Measurements from ENCODE around the gene KASH5. TPM values are rescaled to one million over a fixed set of nuclear protein-coding genes. Genes with fewer than 3 reads are reported as not detected.
A peak's percentile ranks its signal among the peaks of the same experiment; 100 is the strongest.

Gene KASH5
- total and polyA plus RNA-seq, 3 donors from 2014 or later, result 72.8 to 121 (median 102) TPM

DNA sequence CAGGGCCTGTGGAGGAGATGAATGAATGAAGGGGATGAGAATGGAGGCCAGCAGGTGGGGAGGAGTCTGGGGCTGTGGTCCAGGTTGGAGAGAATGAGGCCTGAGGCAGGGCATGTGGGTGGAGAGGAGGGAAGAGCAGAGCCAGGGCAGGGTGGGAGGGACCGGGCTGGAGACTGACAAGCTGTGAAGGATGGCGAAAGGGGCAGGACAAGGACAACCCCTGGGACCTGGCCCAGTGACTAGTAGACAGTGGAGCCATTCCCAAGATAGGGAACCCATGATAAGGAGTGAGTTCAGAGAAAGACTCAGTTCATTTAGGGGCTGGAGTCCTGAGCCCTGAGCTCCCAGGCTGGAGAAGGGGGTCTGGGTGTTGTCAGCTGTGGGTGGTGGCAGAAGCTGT is 32.2 kb downstream of the KASH5 start:
- WGBS, 2 donors, result 40 to 54% methylated on average over 2 of the region's 2 CpGs
- DNase-seq, result no peak
- intact Hi-C loops (cut with DNase I; ENCODE audit: low total_unique reads), result no loop called here

DNA sequence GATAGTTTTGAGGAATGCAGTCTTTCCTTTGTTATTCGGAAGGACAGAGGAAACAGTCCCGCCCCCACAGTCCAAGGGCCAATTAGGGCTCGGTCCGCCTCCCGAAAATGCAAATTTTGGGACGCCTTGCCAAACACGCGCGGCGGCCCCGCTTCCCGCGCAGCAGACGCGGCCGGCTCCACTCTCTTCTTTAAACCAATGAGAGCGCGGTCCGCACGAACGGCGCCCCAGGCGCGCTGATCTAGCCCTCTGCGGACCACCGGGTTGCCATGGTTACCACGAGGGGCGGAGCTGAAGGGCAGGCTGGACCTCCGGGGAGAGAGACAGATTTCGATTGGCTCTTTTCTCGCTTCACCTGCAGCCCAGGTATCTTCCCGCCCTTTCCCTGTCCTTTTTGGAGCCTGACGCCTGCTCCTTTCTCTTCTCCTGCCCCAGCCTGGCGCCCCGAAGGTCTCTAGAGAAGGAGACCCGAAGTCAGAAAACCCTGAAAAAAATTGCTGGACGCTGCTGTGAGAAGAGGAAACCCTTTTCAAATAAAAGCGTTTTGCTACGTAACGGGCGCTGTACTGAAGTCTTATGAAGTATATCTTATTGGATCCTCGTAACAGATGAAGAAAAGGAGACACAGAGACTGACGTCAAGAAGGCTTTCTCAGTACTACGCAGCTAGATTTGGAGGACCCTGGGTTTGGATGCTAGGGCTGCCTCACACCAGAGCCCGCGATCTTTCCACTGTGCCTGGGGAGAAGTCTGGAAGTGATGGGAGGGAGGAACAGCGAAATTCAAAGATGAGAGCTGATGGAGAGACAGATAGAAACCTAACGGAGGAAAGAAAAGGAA is 33.2 kb downstream of the KASH5 start:
- Histone ChIP-seq H3K4me1 (peaks cover 26% of the 10 kb centered on the region), H3K36me3 (ENCODE audit: low read depth, missing control alignments) (no peaks in the 10 kb centered on the region), H3K9me3 (no peaks in the 10 kb centered on the region), H3K27ac (no peak overlapping the region), H3K4me3 (peak overlapping the region in 1 of 2 donors; percentile 27), H3K27me3 (peaks cover 3% of the 10 kb centered on the region)
- intact Hi-C loops (cut with DNase I; ENCODE audit: low total_unique reads), result no loop called here
- 5% methylated on average over 48 of the region's 48 CpGs for WGBS, 2 donors
- DNase-seq, result peak; percentile 78
- no peak for TF ChIP-seq POLR2A (IDR thresholded peaks at IDR 0.05)
- TF ChIP-seq, protein P1, sequence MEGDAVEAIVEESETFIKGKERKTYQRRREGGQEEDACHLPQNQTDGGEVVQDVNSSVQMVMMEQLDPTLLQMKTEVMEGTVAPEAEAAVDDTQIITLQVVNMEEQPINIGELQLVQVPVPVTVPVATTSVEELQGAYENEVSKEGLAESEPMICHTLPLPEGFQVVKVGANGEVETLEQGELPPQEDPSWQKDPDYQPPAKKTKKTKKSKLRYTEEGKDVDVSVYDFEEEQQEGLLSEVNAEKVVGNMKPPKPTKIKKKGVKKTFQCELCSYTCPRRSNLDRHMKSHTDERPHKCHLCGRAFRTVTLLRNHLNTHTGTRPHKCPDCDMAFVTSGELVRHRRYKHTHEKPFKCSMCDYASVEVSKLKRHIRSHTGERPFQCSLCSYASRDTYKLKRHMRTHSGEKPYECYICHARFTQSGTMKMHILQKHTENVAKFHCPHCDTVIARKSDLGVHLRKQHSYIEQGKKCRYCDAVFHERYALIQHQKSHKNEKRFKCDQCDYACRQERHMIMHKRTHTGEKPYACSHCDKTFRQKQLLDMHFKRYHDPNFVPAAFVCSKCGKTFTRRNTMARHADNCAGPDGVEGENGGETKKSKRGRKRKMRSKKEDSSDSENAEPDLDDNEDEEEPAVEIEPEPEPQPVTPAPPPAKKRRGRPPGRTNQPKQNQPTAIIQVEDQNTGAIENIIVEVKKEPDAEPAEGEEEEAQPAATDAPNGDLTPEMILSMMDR (IDR thresholded peaks at IDR 0.05), result no peak

More for the DNA sequence above, 32.2 kb downstream of the KASH5 start:
- H3K4me3 ChIP-seq, result no peak overlapping the region
- no peaks in the 10 kb centered on the region for H3K36me3 ChIP-seq (ENCODE audit: low read depth, missing control alignments)
- no peaks in the 10 kb centered on the region for H3K27me3 ChIP-seq
- TF ChIP-seq, protein P1 (IDR thresholded peaks at IDR 0.05), result no peak
- no peak for TF ChIP-seq POLR2A (IDR thresholded peaks at IDR 0.05)
- peaks cover 22% of the 10 kb centered on the region for H3K4me1 ChIP-seq
- no peak overlapping the region for H3K27ac ChIP-seq
- H3K9me3 ChIP-seq, result no peaks in the 10 kb centered on the region

DNA sequence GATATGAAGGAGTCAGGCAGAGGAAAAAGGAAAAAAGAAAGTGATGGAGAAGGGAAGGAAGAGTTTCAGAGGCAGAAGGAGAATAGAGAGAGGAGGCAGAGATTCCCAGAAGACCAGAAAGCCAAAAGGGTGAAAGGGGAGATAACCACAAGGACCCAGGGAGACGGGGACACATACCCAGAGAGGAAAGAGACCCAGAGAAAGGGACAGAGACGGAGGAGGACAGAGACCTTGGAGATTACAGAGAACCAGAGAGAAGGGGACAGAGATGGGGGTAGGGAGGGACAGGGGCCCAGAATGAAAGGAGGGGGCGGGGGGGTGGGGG is 33.8 kb downstream of the KASH5 start:
- Histone ChIP-seq H3K27ac (no peak overlapping the region), H3K9me3 (no peaks in the 10 kb centered on the region), H3K27me3 (peaks cover 4% of the 10 kb centered on the region), H3K4me1 (peaks cover 26% of the 10 kb centered on the region), H3K4me3 (no peak overlapping the region), H3K36me3 (ENCODE audit: low read depth, missing control alignments) (no peaks in the 10 kb centered on the region)
- WGBS, 2 donors, result 14 to 19% methylated on average over 2 to 3 of the region's 3 CpGs
- intact Hi-C loops (cut with DNase I; ENCODE audit: low total_unique reads), result no loop called here
- no peak for DNase-seq
- no peak for TF ChIP-seq POLR2A (IDR thresholded peaks at IDR 0.05)
- TF ChIP-seq, protein P1 (IDR thresholded peaks at IDR 0.05), result no peak

DNA sequence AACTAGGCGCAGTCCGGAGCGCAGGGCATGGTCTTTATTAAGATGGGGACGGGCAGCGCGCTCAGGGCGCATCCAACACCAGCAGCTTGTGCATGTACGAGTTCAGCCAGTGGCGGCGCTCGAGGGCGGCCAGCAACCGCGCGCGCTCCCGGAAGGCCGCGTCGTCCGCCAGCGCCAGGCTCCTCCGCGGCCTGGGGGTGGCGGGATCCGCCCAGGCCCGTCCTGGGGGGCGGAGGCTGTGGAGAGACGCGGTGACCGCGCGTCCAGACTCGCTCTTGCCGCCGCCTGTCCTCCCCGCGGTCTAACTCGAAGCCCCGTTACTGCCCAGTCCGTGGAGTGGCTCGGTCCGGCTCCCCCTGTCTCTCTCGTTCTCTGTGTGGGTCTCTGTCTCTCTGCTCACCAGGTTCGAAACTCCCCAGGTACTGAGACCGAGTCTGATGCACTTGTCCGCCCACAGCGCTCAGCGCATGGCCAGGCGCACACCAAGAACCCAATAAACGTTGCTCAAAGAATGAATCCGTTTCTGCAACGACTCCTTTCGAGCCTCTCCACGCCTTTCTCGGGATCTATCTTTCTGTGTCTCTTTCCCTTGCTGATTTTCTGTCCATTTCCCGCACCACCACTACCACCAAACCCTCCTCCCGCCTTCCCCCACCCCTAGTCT is 34.5 kb downstream of the KASH5 start:
- no peak for TF ChIP-seq POLR2A (IDR thresholded peaks at IDR 0.05)
- TF ChIP-seq, protein P1 (IDR thresholded peaks at IDR 0.05), result peak in 2 of 3 experiments; percentile 45 to 48
- DNase-seq, result peak; percentile 62
- Histone ChIP-seq H3K4me3 (peak overlapping the region in 1 of 2 donors; percentile 10), H3K4me1 (peaks cover 28% of the 10 kb centered on the region), H3K9me3 (no peaks in the 10 kb centered on the region), H3K27me3 (peaks cover 4% of the 10 kb centered on the region), H3K27ac (no peak overlapping the region), H3K36me3 (ENCODE audit: low read depth, missing control alignments) (no peaks in the 10 kb centered on the region)
- WGBS, 2 donors, result 2% methylated on average over 41 to 48 of the region's 58 CpGs
- intact Hi-C loops (cut with DNase I; ENCODE audit: low total_unique reads), result no loop called here

All from testis (tissue), 3 donors.